ENCODE results near the gene FBLN7. TPM values are rescaled to one million over a fixed set of nuclear protein-coding genes. Genes with fewer than 3 reads are reported as not detected.

The FBLN7 gene
- total RNA-seq, 1 donor from 2014 or later: 1.5 TPM

- peak in 1 of 2 donors; percentile 41 for DNase-seq (ENCODE audit: low read depth in 2 of 2)
Measured at GRCh38 chr2:112156152-112156986, 18.2 kb downstream of the FBLN7 start.

DNA sequence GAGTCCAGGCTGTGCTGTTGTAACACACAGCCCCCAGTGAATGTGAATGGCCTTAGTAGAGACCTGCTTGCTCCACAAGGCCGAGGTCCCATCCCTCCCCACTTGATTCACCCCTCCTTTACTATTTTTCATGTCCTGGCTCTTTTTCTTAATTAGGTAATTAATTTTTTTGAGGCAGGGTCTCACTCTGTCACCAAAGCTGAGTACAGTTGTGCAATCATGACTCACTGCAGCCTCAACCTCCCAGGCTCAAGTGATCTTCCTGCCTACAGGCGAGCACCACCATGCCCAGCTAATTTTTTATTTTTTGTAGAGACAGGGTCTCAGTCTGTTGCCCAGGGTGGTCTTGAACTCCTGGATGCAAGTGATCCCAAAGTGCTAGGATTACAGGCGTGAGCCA, 19.3 kb downstream of the FBLN7 start:
- DNase-seq (ENCODE audit: low read depth in 2 of 2): no peak

GRCh38 chr2:112159454-112159921, 21.3 kb downstream of the FBLN7 start:
- no peak for DNase-seq (ENCODE audit: low read depth in 2 of 2)

- DNase-seq (ENCODE audit: low read depth in 2 of 2): no peak
Measured at GRCh38 chr2:112160283-112161250, 22.4 kb downstream of the FBLN7 start.

GRCh38 chr2:112161431-112162145, 23.4 kb downstream of the FBLN7 start:
- DNase-seq (ENCODE audit: low read depth in 2 of 2): no peak

GRCh38 chr2:112162341-112162740, 24.2 kb downstream of the FBLN7 start:
- no peak for DNase-seq (ENCODE audit: low read depth in 2 of 2)

DNA sequence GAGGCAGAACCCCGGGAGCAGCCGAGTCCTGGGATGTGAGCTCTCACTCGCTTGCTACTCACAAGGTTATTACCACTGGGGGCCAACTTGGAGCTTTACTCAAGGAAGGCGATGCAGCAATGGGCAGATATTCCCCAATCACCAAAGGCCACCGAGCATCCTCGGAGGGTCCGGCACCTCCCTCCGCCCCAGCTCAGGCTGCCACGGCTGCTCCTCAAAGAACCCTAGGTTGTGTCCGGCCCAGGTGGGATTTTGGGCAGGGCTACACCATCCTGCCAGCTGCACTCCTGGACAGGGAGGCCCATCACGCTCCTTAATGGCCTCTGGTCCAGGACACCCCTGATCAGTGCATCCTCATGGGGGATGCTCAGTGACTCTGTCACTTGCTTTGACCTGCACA, 24.8 kb downstream of the FBLN7 start:
- no peak for DNase-seq (ENCODE audit: low read depth in 2 of 2)

DNA sequence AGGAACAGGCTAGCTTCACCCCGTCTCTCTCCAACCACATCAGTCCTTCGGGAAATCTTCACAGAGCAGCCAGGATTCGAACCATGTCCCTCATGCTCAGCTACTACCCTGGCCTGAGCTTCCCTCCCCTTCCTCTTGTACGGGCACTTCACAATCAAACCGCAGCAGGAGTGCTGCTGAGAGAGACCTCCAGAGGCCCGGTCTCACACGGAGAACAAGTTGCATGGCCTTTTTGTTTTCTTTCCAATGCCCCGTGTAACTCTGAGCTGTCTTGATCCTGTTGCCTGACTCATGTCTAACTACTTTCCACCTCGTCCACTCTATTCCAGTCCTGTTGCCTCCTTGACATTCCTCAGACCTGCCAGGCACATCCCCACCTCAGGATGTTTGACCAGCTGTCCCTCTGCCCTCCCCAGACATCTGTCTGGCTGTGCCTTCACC, 25.4 kb downstream of the FBLN7 start:
- no peak for DNase-seq (ENCODE audit: low read depth in 2 of 2)

DNA sequence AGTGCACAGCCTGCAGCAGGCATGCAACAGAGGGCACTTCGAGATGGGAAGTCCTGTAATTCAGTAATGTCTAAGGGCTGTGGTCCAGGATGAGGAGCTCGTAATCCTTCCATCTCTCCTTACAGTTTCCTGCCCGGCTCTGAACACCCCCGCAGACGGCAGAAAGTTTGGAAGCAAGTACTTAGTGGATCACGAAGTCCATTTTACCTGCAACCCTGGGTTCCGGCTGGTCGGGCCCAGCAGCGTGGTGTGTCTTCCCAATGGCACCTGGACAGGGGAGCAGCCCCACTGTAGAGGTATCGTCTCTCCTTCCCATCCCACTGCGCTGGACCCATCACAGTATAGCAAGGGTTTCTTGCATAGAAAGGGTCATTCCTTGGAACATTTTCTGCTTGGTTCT, 26.7 kb downstream of the FBLN7 start:
- DNase-seq (ENCODE audit: low read depth in 2 of 2): no peak

- DNase-seq (ENCODE audit: low read depth in 2 of 2): no peak
Measured at GRCh38 chr2:112165296-112165695, 27.1 kb downstream of the FBLN7 start.

- no peak for DNase-seq (ENCODE audit: low read depth in 2 of 2)
Measured at GRCh38 chr2:112166806-112167499, 28.8 kb downstream of the FBLN7 start.

DNA sequence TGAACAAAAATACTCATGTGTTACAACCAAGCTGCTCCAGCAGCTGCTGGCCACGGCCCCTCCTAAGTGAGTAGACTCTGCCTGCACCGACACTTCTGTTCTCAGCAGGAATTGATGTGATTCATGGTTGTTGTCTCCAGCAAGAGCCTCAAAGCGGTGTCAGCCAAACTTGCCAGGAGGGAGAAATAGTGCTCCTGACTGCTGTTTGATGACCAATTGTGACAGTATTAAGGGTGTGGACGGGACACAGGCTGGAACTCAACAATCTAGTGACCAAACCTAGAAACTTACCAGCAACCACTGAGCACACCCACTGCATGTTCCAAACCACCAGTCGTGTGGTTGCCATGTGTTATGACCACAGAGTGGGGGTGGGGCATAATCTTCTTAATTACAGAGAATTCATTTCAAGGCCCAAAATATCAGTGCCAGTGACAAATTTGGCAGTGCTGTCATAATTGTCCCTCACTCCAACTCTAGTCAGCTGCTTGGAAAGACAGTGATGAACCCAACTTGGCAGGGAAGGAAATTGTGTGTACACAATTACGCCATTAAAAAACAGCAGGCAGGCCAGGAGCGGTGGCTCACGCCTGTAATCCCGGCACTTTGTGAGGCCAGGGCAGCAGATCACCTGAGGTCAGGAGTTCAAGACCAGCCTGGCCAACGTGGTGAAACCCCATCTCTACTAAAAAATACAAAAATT, 30.4 kb downstream of the FBLN7 start:
- DNase-seq (ENCODE audit: low read depth in 2 of 2): no peak

- DNase-seq (ENCODE audit: low read depth in 2 of 2): no peak
Measured at GRCh38 chr2:112170495-112170894, 32.3 kb downstream of the FBLN7 start.

- no peak for DNase-seq (ENCODE audit: low read depth in 2 of 2)
Measured at GRCh38 chr2:112173646-112174319, 35.6 kb downstream of the FBLN7 start.

- DNase-seq (ENCODE audit: low read depth in 2 of 2): no peak
Measured at GRCh38 chr2:112174383-112174782, 36.2 kb downstream of the FBLN7 start.

GRCh38 chr2:112175333-112175732, 37.1 kb downstream of the FBLN7 start:
- DNase-seq (ENCODE audit: low read depth in 2 of 2): no peak

DNA sequence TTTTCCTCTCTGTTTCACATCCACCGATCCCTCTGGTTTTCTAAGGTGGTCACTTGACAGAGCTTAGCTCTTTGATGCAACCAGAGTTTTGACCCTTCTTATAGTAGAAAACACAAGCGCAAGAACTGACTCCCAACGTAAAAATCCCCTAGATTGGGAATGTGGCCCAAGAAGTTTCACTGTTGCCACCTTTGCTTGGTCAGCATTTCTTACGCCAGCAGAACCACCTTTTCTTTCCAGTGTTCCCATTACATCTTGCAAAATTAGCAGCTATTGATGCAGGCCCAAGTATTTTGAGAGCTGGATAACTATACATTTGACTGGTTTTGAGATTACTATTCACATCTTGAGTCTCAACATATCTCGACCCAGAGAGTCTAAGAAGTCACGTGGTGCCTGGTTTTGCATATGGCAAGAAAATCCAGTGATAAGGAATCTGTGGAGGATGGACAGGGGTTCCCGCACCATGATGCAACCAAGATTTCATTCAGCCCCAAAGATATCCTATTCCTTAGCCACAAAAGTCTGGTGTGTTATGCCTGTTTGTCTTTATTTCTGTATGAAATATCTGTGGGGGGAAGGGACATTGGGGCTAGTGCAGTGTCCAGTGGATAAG, 37.9 kb downstream of the FBLN7 start:
- DNase-seq (ENCODE audit: low read depth in 2 of 2): no peak

DNA sequence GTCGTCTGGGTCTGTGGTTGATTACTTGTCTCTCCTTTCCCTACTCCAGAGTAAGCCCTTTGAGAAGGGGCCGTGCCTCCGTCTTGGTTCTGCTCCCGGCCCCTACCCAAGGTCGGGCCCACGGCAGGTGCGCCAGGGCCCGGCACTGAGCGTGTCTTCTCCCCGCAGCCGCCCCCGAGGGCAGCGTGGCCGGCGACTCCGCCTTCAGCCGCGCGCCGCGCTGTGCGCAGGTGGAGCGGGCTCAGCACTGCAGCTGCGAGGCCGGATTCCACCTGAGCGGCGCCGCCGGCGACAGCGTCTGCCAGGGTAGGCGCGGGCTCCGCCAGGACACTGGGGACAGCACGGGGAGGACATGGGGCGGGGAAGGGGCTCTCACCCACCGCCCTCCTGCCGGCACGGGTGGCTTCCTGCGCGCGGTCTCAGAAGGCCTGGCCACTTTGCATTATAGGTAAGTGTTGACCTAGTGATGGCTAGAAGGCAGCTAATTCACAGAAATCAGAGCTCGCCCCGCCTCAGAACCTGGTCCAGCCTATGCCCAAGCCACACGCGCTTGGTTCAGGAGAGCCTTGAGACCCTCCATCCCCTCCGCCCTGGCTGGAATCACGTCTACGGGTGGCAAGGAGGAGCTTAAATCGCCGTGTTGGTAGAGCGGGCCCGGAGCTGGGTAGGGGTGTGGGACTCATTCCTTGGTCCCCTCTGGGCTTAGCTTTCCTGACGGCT, 43.5 kb downstream of the FBLN7 start:
- DNase-seq (ENCODE audit: low read depth in 2 of 2): no peak
